ENCODE data around the gene GLI1. TPM values are rescaled to one million over a fixed set of nuclear protein-coding genes. Genes with fewer than 3 reads are reported as not detected.
A peak's percentile ranks its signal among the peaks of the same experiment; 100 is the strongest.
"Not testable (repeated sequence)": the region's sequence is repeated elsewhere in the genome, so short reads cannot be mapped to it uniquely, and the experiment has no call there.

Gene GLI1
- polyA plus RNA-seq, 4 donors: 15.0 to 31.1 (median 19.3) TPM

GRCh38 chr12:57516617-57517153 is 57.1 kb downstream of the GLI1 start:
- no peak for DNase-seq (ENCODE audit: low read depth in 4 of 4, low spot score in 2 of 4)

- no peak for DNase-seq (ENCODE audit: low read depth in 4 of 4, low spot score in 2 of 4)
Observed at GRCh38 chr12:57517187-57517586, 57.6 kb downstream of the GLI1 start.

- not testable (repeated sequence) for DNase-seq (ENCODE audit: low read depth in 4 of 4, low spot score in 2 of 4)
Observed at GRCh38 chr12:57517718-57518117, 58.1 kb downstream of the GLI1 start.

GRCh38 chr12:57518176-57518919 is 58.8 kb downstream of the GLI1 start:
- no peak for DNase-seq (ENCODE audit: low read depth in 4 of 4, low spot score in 2 of 4)

GRCh38 chr12:57518920-57519795 is 59.6 kb downstream of the GLI1 start:
- no peak for DNase-seq (ENCODE audit: low read depth in 4 of 4, low spot score in 2 of 4)

- peak in 1 of 4 donors; percentile 47 for DNase-seq (ENCODE audit: low read depth in 4 of 4, low spot score in 2 of 4)
Observed at GRCh38 chr12:57519796-57520052, 60.1 kb downstream of the GLI1 start.

- peak; percentile 90 to 97 (median 96) for DNase-seq (ENCODE audit: low read depth in 4 of 4, low spot score in 2 of 4)
Observed at GRCh38 chr12:57520053-57520818, 60.7 kb downstream of the GLI1 start, which contains the start of gene DDIT3. Gene DDIT3 (minus strand): TSS chr12:57520514. CDS start chr12:57517406, 3,108 bp downstream.

- DNase-seq (ENCODE audit: low read depth in 4 of 4, low spot score in 2 of 4): peak in 3 of 4 donors; percentile 21 to 47 (median 41)
Observed at GRCh38 chr12:57521525-57522010, 62.0 kb downstream of the GLI1 start.

Other genes starting within 250 kb of the GLI1 start
- gene NXPH4, start 243.0 kb upstream of the GLI1 start, polyA plus RNA-seq (ENCODE audit: insufficient read length in 4 of 4): 1 to 10 TPM; 2.2 to 6.3 (median 5.2) TPM
- gene SHMT2, start 230.1 kb upstream of the GLI1 start, polyA plus RNA-seq (ENCODE audit: insufficient read length in 4 of 4): 10 to 100 TPM; 67.7 to 91.4 (median 77.7) TPM
- 1 to 10 TPM; 1.9 to 8.4 (median 5.4) TPM for gene STAC3, start 208.6 kb upstream of the GLI1 start, polyA plus RNA-seq (ENCODE audit: insufficient read length in 4 of 4)
- 100 to 1,000 TPM in 2 of 4 donors, 10 to 100 TPM in 2; 52.3 to 104 (median 80.9) TPM for gene R3HDM2, start 28.7 kb upstream of the GLI1 start, polyA plus RNA-seq (ENCODE audit: insufficient read length in 4 of 4)
- gene INHBC, start 25.0 kb upstream of the GLI1 start, polyA plus RNA-seq (ENCODE audit: insufficient read length in 4 of 4): under 1 TPM; 0.19 to 0.25 (median 0.20) TPM
- under 1 TPM; 0.55 to 0.99 (median 0.67) TPM for gene INHBE, start 4.5 kb upstream of the GLI1 start, polyA plus RNA-seq (ENCODE audit: insufficient read length in 4 of 4)
- gene ARHGAP9, start 20.1 kb downstream of the GLI1 start, polyA plus RNA-seq (ENCODE audit: insufficient read length in 4 of 4): 1 to 10 TPM; 1.1 to 3.8 (median 3.1) TPM
- 100 to 1,000 TPM in 3 of 4 donors, 10 to 100 TPM in 1; 94.7 to 157 (median 126) TPM for gene MARS1, start 28.3 kb downstream of the GLI1 start, polyA plus RNA-seq (ENCODE audit: insufficient read length in 4 of 4)
- 10 to 100 TPM; 30.1 to 35.2 (median 32.7) TPM for gene DDIT3, start 60.7 kb downstream of the GLI1 start, polyA plus RNA-seq (ENCODE audit: insufficient read length in 4 of 4)
- gene MBD6, start 63.0 kb downstream of the GLI1 start, polyA plus RNA-seq (ENCODE audit: insufficient read length in 4 of 4): 10 to 100 TPM; 38.4 to 98.6 (median 75.0) TPM
- 100 to 1,000 TPM; 160 to 179 (median 169) TPM for gene DCTN2, start 87.4 kb downstream of the GLI1 start, polyA plus RNA-seq (ENCODE audit: insufficient read length in 4 of 4)
- gene KIF5A, start 90.3 kb downstream of the GLI1 start, polyA plus RNA-seq (ENCODE audit: insufficient read length in 4 of 4): 1 to 10 TPM in 1 of 4 donors, under 1 TPM in 3; 0.30 to 1.0 (median 0.54) TPM
- gene PIP4K2C, start 131.4 kb downstream of the GLI1 start, polyA plus RNA-seq (ENCODE audit: insufficient read length in 4 of 4): 10 to 100 TPM; 38.0 to 46.0 (median 39.5) TPM
- 10 to 100 TPM; 47.7 to 75.1 (median 61.0) TPM for gene DTX3, start 145.0 kb downstream of the GLI1 start, polyA plus RNA-seq (ENCODE audit: insufficient read length in 4 of 4)
- 10 to 100 TPM; 29.2 to 38.3 (median 34.6) TPM for gene ARHGEF25, start 151.7 kb downstream of the GLI1 start, polyA plus RNA-seq (ENCODE audit: insufficient read length in 4 of 4)
- gene B4GALNT1, start 173.4 kb downstream of the GLI1 start, polyA plus RNA-seq (ENCODE audit: insufficient read length in 4 of 4): 1 to 10 TPM in 1 of 4 donors, under 1 TPM in 3; 0.58 to 1.4 (median 0.76) TPM
- 100 to 1,000 TPM; 206 to 226 (median 209) TPM for gene OS9, start 234.3 kb downstream of the GLI1 start, polyA plus RNA-seq (ENCODE audit: insufficient read length in 4 of 4)